ENCODE data around the gene DNAJC12. TPM values are rescaled to one million over a fixed set of nuclear protein-coding genes. Genes with fewer than 3 reads are reported as not detected.
"Not testable (repeated sequence)": the region's sequence is repeated elsewhere in the genome, so short reads cannot be mapped to it uniquely, and the experiment has no call there.

Gene DNAJC12
- total RNA-seq, 3 donors from 2014 or later: 6.3 to 8.8 (median 8.8) TPM

GRCh38 chr10:67782530-67782929 is 55.5 kb downstream of the DNAJC12 start:
- no peak overlapping the region for H3K4me3 ChIP-seq
- no peak for TF ChIP-seq CTCF (IDR thresholded peaks at IDR 0.05)
- intact Hi-C loops (cut with DNase I, micrococcal nuclease): loop anchor here (5.0 to 10.0 kb wide), 2 partner anchors 85 to 88 kb away; partner anchors contain the start of gene CTNNA3 (in 2 of the 2)
- ATAC-seq (no peak), DNase-seq (no peak)
- no peaks in the 10 kb centered on the region for H3K9me3 ChIP-seq
- peaks cover 2% of the 10 kb centered on the region for H3K4me1 ChIP-seq (ENCODE audit: low read depth)
- no peaks in the 10 kb centered on the region for H3K36me3 ChIP-seq (ENCODE audit: low read depth)

- DNase-seq (no peak), ATAC-seq (peak; percentile 53)
- peaks cover 2% of the 10 kb centered on the region for H3K4me1 ChIP-seq (ENCODE audit: low read depth)
- TF ChIP-seq CTCF (IDR thresholded peaks at IDR 0.05): no peak
- intact Hi-C loops (cut with DNase I, micrococcal nuclease): loop anchor here (5.0 to 10.0 kb wide), 2 partner anchors 84 to 86 kb away; partner anchors contain the start of gene CTNNA3 (in 2 of the 2)
- no peaks in the 10 kb centered on the region for H3K9me3 ChIP-seq
- H3K36me3 ChIP-seq (ENCODE audit: low read depth): no peaks in the 10 kb centered on the region
- H3K4me3 ChIP-seq: no peak overlapping the region
These were observed 57.0 kb downstream of the DNAJC12 start for GRCh38 chr10:67780759-67781538.

- not testable (repeated sequence) for H3K4me1 ChIP-seq (ENCODE audit: low read depth); H3K36me3 ChIP-seq (ENCODE audit: low read depth); ATAC-seq; H3K9me3 ChIP-seq; DNase-seq; H3K4me3 ChIP-seq
- intact Hi-C loops (cut with DNase I, micrococcal nuclease): loop anchor here (5.0 to 10.0 kb wide), 2 partner anchors 83 to 85 kb away; partner anchors contain the start of gene CTNNA3 (in 2 of the 2)
These were observed 57.8 kb downstream of the DNAJC12 start for GRCh38 chr10:67780204-67780621.

- peak in 1 of 3 donors; percentile 81 for DNase-seq
- Histone ChIP-seq H3K4me3 (no peak overlapping the region), H3K36me3 (ENCODE audit: low read depth) (no peaks in the 10 kb centered on the region), H3K4me1 (ENCODE audit: low read depth) (peaks cover 2% of the 10 kb centered on the region), H3K9me3 (no peaks in the 10 kb centered on the region)
- intact Hi-C loops (cut with DNase I, micrococcal nuclease): loop anchor here (5.0 to 10.0 kb wide), 2 partner anchors 82 to 85 kb away; partner anchors contain the start of gene CTNNA3 (in 2 of the 2)
- peak; percentile 41 for TF ChIP-seq CTCF (IDR thresholded peaks at IDR 0.05)
- peak; percentile 77 for ATAC-seq
These were observed 58.4 kb downstream of the DNAJC12 start for GRCh38 chr10:67779465-67780203.

- H3K4me3 ChIP-seq: no peak overlapping the region
- intact Hi-C loops (cut with DNase I, micrococcal nuclease): no loop called here
- DNase-seq (no peak), ATAC-seq (no peak)
- H3K9me3 ChIP-seq: no peaks in the 10 kb centered on the region
- peaks cover 2% of the 10 kb centered on the region for H3K4me1 ChIP-seq (ENCODE audit: low read depth)
- no peaks in the 10 kb centered on the region for H3K36me3 ChIP-seq (ENCODE audit: low read depth)
- TF ChIP-seq CTCF (IDR thresholded peaks at IDR 0.05): no peak
These were observed 61.6 kb downstream of the DNAJC12 start for GRCh38 chr10:67776371-67776770.

GRCh38 chr10:67775279-67775678 is 62.7 kb downstream of the DNAJC12 start:
- DNase-seq: no peak
- H3K4me3 ChIP-seq: no peak overlapping the region
- intact Hi-C loops (cut with DNase I, micrococcal nuclease): no loop called here
- H3K36me3 ChIP-seq (ENCODE audit: low read depth): no peaks in the 10 kb centered on the region
- no peaks in the 10 kb centered on the region for H3K9me3 ChIP-seq
- no peaks in the 10 kb centered on the region for H3K4me1 ChIP-seq (ENCODE audit: low read depth)
- no peak for ATAC-seq
- no peak for TF ChIP-seq CTCF (IDR thresholded peaks at IDR 0.05)
